ENCODE results near the gene DUSP28. TPM values are rescaled to one million over a fixed set of nuclear protein-coding genes. Genes with fewer than 3 reads are reported as not detected.

DUSP28 gene
- total and polyA plus RNA-seq, 4 donors, result 4.1 to 11.0 (median 7.9) TPM

GRCh38 chr2:240539906-240540305, 20.3 kb upstream of the DUSP28 start:
- Histone ChIP-seq H3K36me3 (ENCODE audit: control insufficient read depth, insufficient read depth, low read length) (peaks cover 11% of the 10 kb centered on the region), H3K27me3 (ENCODE audit: control insufficient read depth, insufficient read depth, low read length) (no peaks in the 10 kb centered on the region), H3K4me3 (ENCODE audit: low read depth, low read length) (no peak overlapping the region), H3K4me1 (ENCODE audit: control insufficient read depth, insufficient read depth, low read length) (no peaks in the 10 kb centered on the region), H3K27ac (ENCODE audit: low read depth, low read length) (no peak overlapping the region), H3K9me3 (ENCODE audit: control insufficient read depth, insufficient read depth, low read length) (no peaks in the 10 kb centered on the region)
- no peak for DNase-seq (ENCODE audit: low read depth in 4 of 6, low spot score in 6 of 6)

DNA sequence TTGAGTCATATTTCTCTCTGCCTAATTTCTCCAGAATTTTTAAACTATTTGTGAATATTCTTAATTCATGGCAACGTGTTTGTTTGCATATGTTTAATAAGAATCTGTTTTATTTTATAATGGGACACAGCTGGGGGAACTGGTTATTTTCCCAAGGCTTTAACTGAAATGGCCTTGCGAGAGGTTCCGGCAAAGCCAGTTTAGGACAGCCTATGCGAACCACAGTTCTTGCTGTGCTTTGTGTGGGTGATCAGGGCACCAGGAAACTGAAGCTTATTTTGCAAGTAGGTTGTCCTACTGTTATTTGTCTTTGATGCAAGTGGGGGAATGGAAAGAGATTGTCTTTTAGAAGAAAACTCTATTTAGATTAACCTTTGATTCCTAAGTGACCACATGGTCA, 8.9 kb upstream of the DUSP28 start:
- no peaks in the 10 kb centered on the region for H3K4me1 ChIP-seq (ENCODE audit: control insufficient read depth, insufficient read depth, low read length)
- H3K9me3 ChIP-seq (ENCODE audit: control insufficient read depth, insufficient read depth, low read length), result peaks cover 3% of the 10 kb centered on the region
- no peaks in the 10 kb centered on the region for H3K27me3 ChIP-seq (ENCODE audit: control insufficient read depth, insufficient read depth, low read length)
- DNase-seq (ENCODE audit: low read depth in 4 of 6, low spot score in 6 of 6), result no peak
- no peak overlapping the region for H3K4me3 ChIP-seq (ENCODE audit: low read depth, low read length)
- H3K36me3 ChIP-seq (ENCODE audit: control insufficient read depth, insufficient read depth, low read length), result peaks cover 21% of the 10 kb centered on the region
- H3K27ac ChIP-seq (ENCODE audit: low read depth, low read length), result no peak overlapping the region
- whole genome bisulfite sequencing (ENCODE audit: insufficient coverage), result 100% methylated on average over 2 of the region's 4 CpGs

GRCh38 chr2:240551811-240552210, 8.3 kb upstream of the DUSP28 start:
- Histone ChIP-seq H3K27me3 (ENCODE audit: control insufficient read depth, insufficient read depth, low read length) (no peaks in the 10 kb centered on the region), H3K36me3 (ENCODE audit: control insufficient read depth, insufficient read depth, low read length) (peaks cover 21% of the 10 kb centered on the region), H3K4me3 (ENCODE audit: low read depth, low read length) (no peak overlapping the region), H3K9me3 (ENCODE audit: control insufficient read depth, insufficient read depth, low read length) (peaks cover 3% of the 10 kb centered on the region), H3K4me1 (ENCODE audit: control insufficient read depth, insufficient read depth, low read length) (peaks cover 4% of the 10 kb centered on the region), H3K27ac (ENCODE audit: low read depth, low read length) (no peak overlapping the region)
- DNase-seq (ENCODE audit: low read depth in 4 of 6, low spot score in 6 of 6), result no peak
- WGBS (ENCODE audit: insufficient coverage), result no CpG with 5 or more reads among the region's 1 CpG

- WGBS (ENCODE audit: insufficient coverage), result 88% methylated on average over 6 of the region's 7 CpGs
- no peak for DNase-seq (ENCODE audit: low read depth in 4 of 6, low spot score in 6 of 6)
- no peaks in the 10 kb centered on the region for H3K27me3 ChIP-seq (ENCODE audit: control insufficient read depth, insufficient read depth, low read length)
Observed at GRCh38 chr2:240553956-240554480, 6.1 kb upstream of the DUSP28 start.

DNA sequence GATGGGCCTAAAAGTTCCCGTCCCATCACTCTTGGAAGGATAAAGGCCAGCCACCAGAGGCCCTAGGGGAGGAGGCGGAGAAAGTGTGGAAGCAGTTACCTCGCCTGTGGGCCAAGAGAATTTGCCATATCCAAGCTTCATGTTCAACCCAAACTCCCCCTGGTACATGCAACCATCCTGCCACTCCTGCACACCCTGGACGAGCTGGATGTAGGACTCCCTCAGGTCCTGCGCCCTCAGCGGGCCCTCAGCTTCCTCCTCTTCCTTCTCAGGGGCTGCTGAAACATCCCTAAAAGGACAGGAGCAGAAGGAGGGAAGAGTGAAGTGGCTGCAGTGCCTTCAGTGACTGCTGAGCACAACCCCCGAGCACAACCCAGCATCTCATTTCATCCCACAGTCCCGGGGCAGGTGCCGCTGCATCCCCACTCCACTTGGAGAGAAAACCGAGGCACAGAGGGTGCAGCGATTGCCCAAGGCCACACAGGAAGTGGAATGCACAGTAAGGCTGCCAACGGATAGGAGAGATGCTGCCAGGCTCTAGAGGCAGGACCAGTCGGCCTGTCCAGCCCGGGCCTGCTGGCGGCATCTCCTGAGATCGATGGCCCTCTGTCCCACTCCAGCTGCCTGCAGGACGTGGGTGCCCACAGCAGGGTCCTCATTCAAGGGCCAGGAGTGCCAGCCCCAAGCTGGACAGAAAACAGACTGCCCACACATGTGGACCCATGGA, 5.2 kb upstream of the DUSP28 start:
- Histone ChIP-seq H3K4me3 (ENCODE audit: low read depth, low read length) (no peak overlapping the region), H3K4me1 (ENCODE audit: control insufficient read depth, insufficient read depth, low read length) (peaks cover 22% of the 10 kb centered on the region), H3K36me3 (ENCODE audit: control insufficient read depth, insufficient read depth, low read length) (peaks cover 23% of the 10 kb centered on the region), H3K27me3 (ENCODE audit: control insufficient read depth, insufficient read depth, low read length) (no peaks in the 10 kb centered on the region), H3K27ac (ENCODE audit: low read depth, low read length) (no peak overlapping the region), H3K9me3 (ENCODE audit: control insufficient read depth, insufficient read depth, low read length) (peaks cover 3% of the 10 kb centered on the region)
- WGBS (ENCODE audit: insufficient coverage), result 92% methylated on average over 11 of the region's 17 CpGs
- no peak for DNase-seq (ENCODE audit: low read depth in 4 of 6, low spot score in 6 of 6)

More at GRCh38 chr2:240553956-240554480, 6.1 kb upstream of the DUSP28 start:
- Histone ChIP-seq H3K4me3 (ENCODE audit: low read depth, low read length) (no peak overlapping the region), H3K9me3 (ENCODE audit: control insufficient read depth, insufficient read depth, low read length) (peaks cover 3% of the 10 kb centered on the region), H3K36me3 (ENCODE audit: control insufficient read depth, insufficient read depth, low read length) (peaks cover 23% of the 10 kb centered on the region), H3K4me1 (ENCODE audit: control insufficient read depth, insufficient read depth, low read length) (peaks cover 22% of the 10 kb centered on the region), H3K27ac (ENCODE audit: low read depth, low read length) (no peak overlapping the region)

DNA sequence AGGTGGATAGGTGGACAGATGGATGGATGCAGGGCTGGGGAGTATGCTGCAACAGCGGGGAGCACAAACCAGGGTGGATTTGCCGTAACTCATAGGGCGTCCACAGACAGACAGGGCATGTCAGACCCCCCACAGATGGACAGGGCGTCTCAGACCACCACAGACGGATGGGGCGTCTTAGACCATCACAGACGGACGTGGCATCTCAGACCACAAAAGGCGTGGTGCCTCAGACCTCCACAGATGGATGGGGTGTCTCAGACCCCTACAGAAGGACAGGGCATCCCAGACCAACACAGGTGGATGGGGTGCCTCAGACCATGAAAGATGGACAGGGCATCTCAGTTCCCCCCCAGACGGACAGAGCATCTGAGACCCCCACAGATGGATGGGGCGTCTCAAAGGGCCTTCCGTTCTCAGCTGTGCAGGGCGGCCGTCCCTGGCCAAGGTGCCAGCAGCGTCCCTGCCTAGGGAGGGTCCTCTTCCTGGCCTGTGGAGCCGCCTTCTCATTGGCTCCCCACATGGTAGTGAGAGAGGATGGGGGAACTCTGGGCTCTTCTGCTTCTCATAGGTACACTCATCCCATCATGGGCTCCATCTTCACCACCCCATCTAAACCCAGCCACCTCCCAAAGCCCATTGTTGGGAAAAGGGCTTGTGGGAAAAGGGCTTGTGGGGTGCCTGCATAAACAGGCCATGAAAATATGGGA, 4.5 kb upstream of the DUSP28 start:
- DNase-seq (ENCODE audit: low read depth in 4 of 6, low spot score in 6 of 6), result no peak
- Histone ChIP-seq H3K9me3 (ENCODE audit: control insufficient read depth, insufficient read depth, low read length) (peaks cover 2% of the 10 kb centered on the region), H3K4me1 (ENCODE audit: control insufficient read depth, insufficient read depth, low read length) (peaks cover 22% of the 10 kb centered on the region), H3K27me3 (ENCODE audit: control insufficient read depth, insufficient read depth, low read length) (no peaks in the 10 kb centered on the region), H3K27ac (ENCODE audit: low read depth, low read length) (no peak overlapping the region), H3K4me3 (ENCODE audit: low read depth, low read length) (no peak overlapping the region), H3K36me3 (ENCODE audit: control insufficient read depth, insufficient read depth, low read length) (peaks cover 23% of the 10 kb centered on the region)
- 92% methylated on average over 14 of the region's 16 CpGs for WGBS (ENCODE audit: insufficient coverage)

GRCh38 chr2:240556553-240557100, 3.5 kb upstream of the DUSP28 start:
- peaks cover 23% of the 10 kb centered on the region for H3K36me3 ChIP-seq (ENCODE audit: control insufficient read depth, insufficient read depth, low read length)
- no peak overlapping the region for H3K27ac ChIP-seq (ENCODE audit: low read depth, low read length)
- no peaks in the 10 kb centered on the region for H3K27me3 ChIP-seq (ENCODE audit: control insufficient read depth, insufficient read depth, low read length)
- no peaks in the 10 kb centered on the region for H3K9me3 ChIP-seq (ENCODE audit: control insufficient read depth, insufficient read depth, low read length)
- peaks cover 26% of the 10 kb centered on the region for H3K4me1 ChIP-seq (ENCODE audit: control insufficient read depth, insufficient read depth, low read length)
- WGBS (ENCODE audit: insufficient coverage), result 56% methylated on average over 2 of the region's 9 CpGs
- peak in 2 of 6 donors; percentile 54 to 61 for DNase-seq (ENCODE audit: low read depth in 4 of 6, low spot score in 6 of 6)
- H3K4me3 ChIP-seq (ENCODE audit: low read depth, low read length), result peak overlapping the region; percentile 32

GRCh38 chr2:240557101-240557751, 2.9 kb upstream of the DUSP28 start:
- DNase-seq (ENCODE audit: low read depth in 4 of 6, low spot score in 6 of 6), result peak in 1 of 6 donors; percentile 14
- peaks cover 29% of the 10 kb centered on the region for H3K4me1 ChIP-seq (ENCODE audit: control insufficient read depth, insufficient read depth, low read length)
- H3K27ac ChIP-seq (ENCODE audit: low read depth, low read length), result no peak overlapping the region
- 13% methylated on average over 49 of the region's 51 CpGs for WGBS (ENCODE audit: insufficient coverage)
- H3K9me3 ChIP-seq (ENCODE audit: control insufficient read depth, insufficient read depth, low read length), result no peaks in the 10 kb centered on the region
- peaks cover 23% of the 10 kb centered on the region for H3K36me3 ChIP-seq (ENCODE audit: control insufficient read depth, insufficient read depth, low read length)
- H3K4me3 ChIP-seq (ENCODE audit: low read depth, low read length), result peak overlapping the region; percentile 32
- H3K27me3 ChIP-seq (ENCODE audit: control insufficient read depth, insufficient read depth, low read length), result no peaks in the 10 kb centered on the region

DNA sequence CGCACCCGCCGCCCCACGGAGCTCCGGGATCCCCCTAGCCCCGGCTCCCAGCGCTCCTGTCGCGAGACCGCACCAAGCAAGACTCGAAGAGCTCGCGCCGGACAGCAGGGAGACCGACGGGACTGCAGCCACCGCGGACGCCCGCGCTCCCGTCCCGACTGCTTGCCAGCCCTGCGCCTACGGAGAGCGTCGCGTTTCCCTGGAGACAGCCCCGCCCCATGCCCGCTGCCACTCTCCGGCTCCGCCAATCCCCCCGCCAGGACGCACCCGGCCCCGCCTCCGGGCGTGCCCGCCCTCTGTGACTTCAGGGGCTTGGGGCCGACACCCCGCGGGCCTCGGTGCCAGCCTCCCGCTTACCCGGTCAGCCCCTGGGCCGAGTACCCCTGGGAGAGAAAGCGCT, 2.3 kb upstream of the DUSP28 start, which contains the start of gene ANKMY1:
Gene ANKMY1 (minus strand): TSS at position 181 of the 400 bp plus-strand sequence. CDS start 653 bp downstream, outside the sequence.
- H3K4me1 ChIP-seq (ENCODE audit: control insufficient read depth, insufficient read depth, low read length), result peaks cover 29% of the 10 kb centered on the region
- DNase-seq (ENCODE audit: low read depth in 4 of 6, low spot score in 6 of 6), result peak in 2 of 6 donors; percentile 83 to 89

More for the DNA sequence above, 2.3 kb upstream of the DUSP28 start, which contains the start of gene ANKMY1:
- no peak within 1 kb of the TSS for H3K27ac ChIP-seq (ENCODE audit: low read depth, low read length)
- H3K36me3 ChIP-seq (ENCODE audit: control insufficient read depth, insufficient read depth, low read length), result peaks cover 22% of the 10 kb centered on the region
- WGBS (ENCODE audit: insufficient coverage), result under 1% methylated on average over 47 of the region's 47 CpGs
- H3K4me3 ChIP-seq (ENCODE audit: low read depth, low read length), result peak within 1 kb of the TSS; percentile 32
- no peaks in the 10 kb centered on the region for H3K27me3 ChIP-seq (ENCODE audit: control insufficient read depth, insufficient read depth, low read length)
- H3K9me3 ChIP-seq (ENCODE audit: control insufficient read depth, insufficient read depth, low read length), result no peaks in the 10 kb centered on the region
